Mucosa of rectum (tissue), 2 donors: ENCODE results near the gene SLPI.

ENCODE experiments used
- H3K27ac ChIP-seq, 2 donors: one replicate each; pipeline ENCODE4 v1.7.0; 2013; ENCODE audit warnings: inconsistent platforms in 2 of 2, low read depth in 2 of 2, low read length in 2 of 2
- H3K27me3 ChIP-seq, 2 donors: one replicate each; pipeline ENCODE4 v1.7.0; 2013; ENCODE audit warnings: low read length in 2 of 2; ENCODE audit not compliant: control insufficient read depth in 2 of 2, insufficient read depth in 2 of 2
- H3K36me3 ChIP-seq, 2 donors: one replicate each; pipeline ENCODE4 v1.7.0; 2013; ENCODE audit warnings: low read length in 2 of 2; ENCODE audit not compliant: control insufficient read depth in 2 of 2, insufficient read depth in 2 of 2
- H3K4me1 ChIP-seq, 2 donors: one replicate each; pipeline ENCODE4 v1.7.0; 2013; ENCODE audit warnings: low read length in 2 of 2, mild to moderate bottlenecking in 1 of 2; ENCODE audit not compliant: control insufficient read depth in 2 of 2, insufficient read depth in 2 of 2
- H3K4me3 ChIP-seq, 2 donors: one replicate each; pipeline ENCODE4 v1.7.0; 2013; ENCODE audit warnings: low read length in 2 of 2
- H3K9ac ChIP-seq, 2 donors: one replicate each; pipeline ENCODE4 v1.7.0; 2013; ENCODE audit warnings: low read length in 2 of 2, low read depth in 1 of 2, mild to moderate bottlenecking in 1 of 2
- H3K9me3 ChIP-seq, 2 donors: one replicate each; pipeline ENCODE4 v1.7.0; 2013; ENCODE audit warnings: low read length in 2 of 2; ENCODE audit not compliant: control insufficient read depth in 2 of 2
- donor health status: healthy.
- donor health status: Normal muscosa, but diverticular disease.

Gene SLPI

DNA sequence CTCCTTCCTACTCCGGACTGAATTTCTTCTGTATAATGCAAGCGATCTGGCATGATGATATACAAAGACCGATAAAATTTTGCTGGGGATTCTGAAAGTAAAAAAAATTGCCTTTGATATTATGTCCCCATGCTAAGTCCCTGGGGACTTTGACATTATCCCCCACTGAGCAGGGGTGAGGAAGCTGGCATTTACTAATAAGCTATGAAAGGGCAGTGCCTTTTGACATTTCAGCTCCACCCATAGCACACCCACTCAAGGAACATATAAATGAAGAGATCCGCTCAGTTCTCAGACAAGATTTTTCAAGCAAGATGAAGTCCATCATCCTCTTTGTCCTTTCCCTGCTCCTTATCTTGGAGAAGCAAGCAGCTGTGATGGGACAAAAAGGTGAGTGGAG is 33.3 kb downstream of the SLPI start, which contains the start of gene SEMG2:
TSS of gene SEMG2 (plus strand) at position 298 of the 400 bp plus-strand sequence. CDS start at position 315, 17 bp downstream.
- H3K27me3 ChIP-seq = peaks cover 3 to 6% of the 10 kb centered on the region in 2 donors
- H3K4me3 ChIP-seq = no peak within 1 kb of the TSS
- no peak within 1 kb of the TSS for H3K9ac ChIP-seq
- H3K4me1 ChIP-seq = no peaks in the 10 kb centered on the region
- no peaks in the 10 kb centered on the region for H3K9me3 ChIP-seq
- no peaks in the 10 kb centered on the region for H3K36me3 ChIP-seq
- H3K27ac ChIP-seq = no peak within 1 kb of the TSS

DNA sequence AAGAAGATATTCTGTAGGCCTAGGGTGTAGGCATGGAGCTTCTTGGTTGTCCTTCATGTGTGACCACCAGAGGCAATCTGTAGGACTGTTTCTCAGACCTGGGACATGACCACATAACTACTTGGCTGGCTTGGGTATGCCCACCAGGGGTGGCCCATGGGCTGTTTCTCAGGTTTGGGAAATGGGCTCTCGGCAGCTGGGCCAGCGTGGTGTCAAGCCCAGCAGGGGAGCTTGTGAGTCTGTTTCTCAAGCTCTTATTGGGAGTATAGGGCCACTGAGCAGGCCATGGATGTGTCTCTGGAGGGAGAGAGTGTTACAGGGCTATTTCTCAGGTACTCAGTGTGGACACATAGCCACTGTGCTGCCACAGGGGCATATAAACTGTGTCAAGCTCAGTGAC is 35.7 kb downstream of the SLPI start:
- Histone ChIP-seq H3K9me3 (no peaks in the 10 kb centered on the region), H3K27me3 (peaks cover 0 to under 1% of the 10 kb centered on the region in 2 donors), H3K36me3 (no peaks in the 10 kb centered on the region), H3K4me1 (no peaks in the 10 kb centered on the region), H3K9ac (no peak overlapping the region), H3K27ac (no peak overlapping the region), H3K4me3 (no peak overlapping the region)

DNA sequence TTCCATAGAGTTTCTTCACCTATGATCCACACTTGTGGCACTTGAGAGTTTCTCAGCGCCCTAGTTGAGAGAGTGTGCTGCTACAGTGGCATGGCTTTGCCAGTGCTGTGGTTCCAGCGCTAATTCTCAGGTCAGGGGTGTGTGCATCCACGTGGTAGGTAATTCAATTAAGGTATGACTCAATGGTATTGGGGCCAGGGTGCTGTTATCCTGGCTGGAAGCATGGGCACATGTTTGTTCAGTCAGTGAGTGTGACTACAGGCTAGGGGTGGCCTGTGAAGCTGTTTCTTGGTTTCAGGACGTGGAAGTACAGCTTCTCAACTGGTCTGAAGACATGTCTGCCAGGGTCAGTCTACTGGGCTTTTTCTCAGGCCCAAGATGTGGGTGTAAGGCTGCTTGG is 36.2 kb downstream of the SLPI start:
- Histone ChIP-seq H3K4me1 (no peaks in the 10 kb centered on the region), H3K4me3 (no peak overlapping the region), H3K9ac (no peak overlapping the region), H3K27me3 (no peaks in the 10 kb centered on the region), H3K9me3 (no peaks in the 10 kb centered on the region), H3K27ac (no peak overlapping the region), H3K36me3 (no peaks in the 10 kb centered on the region)

DNA sequence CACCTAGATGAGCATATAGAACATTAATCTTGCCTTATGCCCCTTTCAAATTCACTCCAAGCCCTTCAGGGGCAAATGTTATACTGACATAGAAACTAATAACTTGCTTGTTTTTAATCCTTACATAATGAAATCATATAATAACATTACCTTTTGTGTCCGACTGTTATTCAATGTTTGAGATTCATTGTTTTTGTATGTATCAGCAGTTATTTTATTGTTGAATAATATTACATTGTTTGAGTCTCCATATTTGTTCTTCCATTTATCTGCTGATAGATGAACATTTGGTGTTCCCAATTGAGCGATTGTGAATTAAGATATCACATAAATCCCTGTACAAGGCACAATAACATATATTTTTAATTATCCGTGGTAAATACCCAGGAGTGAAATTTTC is 41.5 kb downstream of the SLPI start:
- Histone ChIP-seq H3K27me3 (peaks cover 0 to 3% of the 10 kb centered on the region in 2 donors), H3K36me3 (no peaks in the 10 kb centered on the region)

DNA sequence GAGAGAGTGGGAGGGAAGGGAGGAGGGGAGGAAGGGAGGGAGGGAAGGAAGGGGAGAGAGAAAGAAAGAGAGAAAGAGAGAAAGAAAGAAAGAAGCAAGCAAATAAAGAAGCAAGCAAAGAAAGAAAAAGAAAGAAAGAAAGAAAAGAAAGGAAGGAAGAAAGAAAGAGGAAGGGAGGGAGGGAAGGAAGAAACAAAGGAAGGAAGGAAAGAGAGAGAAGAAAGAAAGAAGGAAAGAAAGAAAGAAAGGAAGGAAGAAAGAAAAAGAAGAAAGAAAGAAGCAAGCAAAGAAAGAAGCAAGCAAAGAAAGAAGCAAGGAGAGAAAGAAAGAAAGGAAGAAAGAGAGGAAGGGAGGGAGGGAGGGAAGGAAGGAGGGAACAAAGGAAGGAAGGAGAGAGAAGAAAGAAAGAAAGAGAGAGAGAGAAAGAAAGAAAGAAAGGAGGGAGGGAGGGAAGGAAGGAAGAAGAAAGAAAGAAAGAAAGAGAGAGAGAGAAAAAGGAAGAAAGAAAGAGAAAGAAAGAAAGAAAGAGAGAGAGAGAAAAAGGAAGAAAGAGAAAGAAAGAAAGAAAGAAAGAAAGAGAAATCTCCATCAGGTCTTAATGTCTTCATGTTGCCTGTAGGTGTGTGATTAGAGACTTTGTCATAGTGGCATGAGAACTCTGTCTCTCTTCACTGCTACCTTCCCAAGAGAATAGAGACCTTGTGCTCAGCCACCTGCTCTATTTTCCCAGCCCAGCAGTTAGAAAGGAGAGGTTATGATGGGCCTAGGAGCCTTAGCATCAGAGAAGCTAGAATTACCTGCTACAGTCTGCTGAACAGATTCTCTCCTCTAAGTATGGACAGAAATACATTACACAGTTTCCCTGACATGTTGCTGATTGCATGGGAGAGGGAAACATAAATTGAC is 42.5 kb downstream of the SLPI start:
- peaks cover 0 to 3% of the 10 kb centered on the region in 2 donors for H3K4me1 ChIP-seq
- H3K9me3 ChIP-seq = no peaks in the 10 kb centered on the region
- H3K9ac ChIP-seq = no peak overlapping the region
- peaks cover 0 to 3% of the 10 kb centered on the region in 2 donors for H3K27me3 ChIP-seq
- H3K27ac ChIP-seq = no peak overlapping the region
- no peak overlapping the region for H3K4me3 ChIP-seq
- no peaks in the 10 kb centered on the region for H3K36me3 ChIP-seq

More for the DNA sequence above, 41.5 kb downstream of the SLPI start:
- Histone ChIP-seq H3K4me1 (no peaks in the 10 kb centered on the region), H3K4me3 (no peak overlapping the region), H3K9ac (no peak overlapping the region), H3K27ac (no peak overlapping the region), H3K9me3 (no peaks in the 10 kb centered on the region)

DNA sequence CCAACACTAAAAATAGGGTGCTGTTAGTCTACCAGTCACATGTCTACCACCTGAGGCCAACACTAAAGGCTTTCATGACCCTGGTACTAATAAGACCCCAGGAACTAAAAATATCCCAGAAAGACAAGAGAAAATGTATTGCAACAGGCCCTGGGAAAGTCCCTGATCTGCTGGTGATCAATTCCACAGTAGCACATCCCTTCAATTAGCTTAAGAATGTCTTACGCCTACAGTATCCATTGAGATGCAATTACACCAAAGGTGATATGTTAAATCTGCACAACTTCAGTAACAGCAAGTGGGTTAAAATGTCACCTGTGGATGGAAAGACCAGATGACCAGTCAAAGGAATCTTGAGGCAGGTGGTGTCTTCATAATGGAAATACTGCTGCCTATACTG is 44.4 kb downstream of the SLPI start:
- Histone ChIP-seq H3K27ac (no peak overlapping the region), H3K4me1 (peaks cover 0 to 3% of the 10 kb centered on the region in 2 donors), H3K9ac (no peak overlapping the region), H3K9me3 (no peaks in the 10 kb centered on the region), H3K27me3 (peaks cover 0 to 3% of the 10 kb centered on the region in 2 donors), H3K4me3 (no peak overlapping the region), H3K36me3 (no peaks in the 10 kb centered on the region)

DNA sequence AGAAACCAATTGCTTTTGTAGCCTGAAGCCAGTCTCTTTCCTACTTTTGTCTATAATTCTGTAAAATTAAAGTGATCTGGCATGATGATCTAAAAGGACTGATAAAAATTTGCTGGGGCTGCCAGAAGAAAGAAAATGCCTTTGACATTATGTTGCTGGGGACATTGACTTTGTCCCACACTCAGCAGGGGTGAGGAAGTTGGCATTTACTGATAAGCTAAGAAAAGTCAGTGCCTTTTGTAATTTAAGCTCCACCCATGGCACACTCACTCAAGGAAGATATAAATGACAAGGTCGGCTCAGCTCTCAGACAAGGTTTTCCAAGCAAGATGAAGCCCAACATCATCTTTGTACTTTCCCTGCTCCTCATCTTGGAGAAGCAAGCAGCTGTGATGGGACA is 47.6 kb downstream of the SLPI start, which contains the start of gene SEMG1:
TSS of gene SEMG1 (plus strand) at position 309 of the 400 bp plus-strand sequence. CDS start at position 330, 21 bp downstream.
- Histone ChIP-seq H3K9ac (no peak within 1 kb of the TSS), H3K4me3 (no peak within 1 kb of the TSS), H3K27ac (no peak within 1 kb of the TSS), H3K9me3 (peaks cover 0 to 3% of the 10 kb centered on the region in 2 donors), H3K4me1 (peaks cover 0 to 3% of the 10 kb centered on the region in 2 donors), H3K27me3 (peaks cover 0 to 3% of the 10 kb centered on the region in 2 donors), H3K36me3 (no peaks in the 10 kb centered on the region)
